Activated naive CD8-positive, alpha-beta T cell treated with anti-CD3 and anti-CD28 coated beads, Interleukin-2, amount 50 U/mL, for 16 hours (primary cell): ENCODE measurements around the gene FAM3C.
"Not testable (repeated sequence)": the region's sequence is repeated elsewhere in the genome, so short reads cannot be mapped to it uniquely, and the experiment has no call there.

ENCODE experiments used
- DNase-seq: peaks from one replicate; pipeline ENCODE4 v3.0.0-alpha.2; 2020; ENCODE audit warnings: low read depth, low spot score

FAM3C gene

DNA sequence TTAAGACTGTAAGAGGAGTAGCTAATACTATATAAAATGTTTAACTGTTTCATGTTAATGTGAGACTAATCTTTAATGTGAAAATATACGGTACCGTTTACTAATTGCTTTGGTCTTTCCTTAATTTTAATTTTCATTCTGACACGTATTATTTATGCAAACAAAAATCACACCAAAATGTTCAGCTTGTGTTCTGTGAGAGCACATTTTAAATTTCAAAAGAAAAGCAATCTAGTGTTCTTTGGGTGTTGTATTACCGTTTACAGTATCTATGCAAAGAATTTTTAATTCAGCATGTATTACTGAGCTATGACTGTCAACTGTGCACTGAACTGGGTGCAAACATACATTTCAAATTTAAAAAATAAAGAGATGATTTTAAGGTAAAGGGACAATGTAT, 65.1 kb downstream of the FAM3C start:
- no peak for DNase-seq

DNA sequence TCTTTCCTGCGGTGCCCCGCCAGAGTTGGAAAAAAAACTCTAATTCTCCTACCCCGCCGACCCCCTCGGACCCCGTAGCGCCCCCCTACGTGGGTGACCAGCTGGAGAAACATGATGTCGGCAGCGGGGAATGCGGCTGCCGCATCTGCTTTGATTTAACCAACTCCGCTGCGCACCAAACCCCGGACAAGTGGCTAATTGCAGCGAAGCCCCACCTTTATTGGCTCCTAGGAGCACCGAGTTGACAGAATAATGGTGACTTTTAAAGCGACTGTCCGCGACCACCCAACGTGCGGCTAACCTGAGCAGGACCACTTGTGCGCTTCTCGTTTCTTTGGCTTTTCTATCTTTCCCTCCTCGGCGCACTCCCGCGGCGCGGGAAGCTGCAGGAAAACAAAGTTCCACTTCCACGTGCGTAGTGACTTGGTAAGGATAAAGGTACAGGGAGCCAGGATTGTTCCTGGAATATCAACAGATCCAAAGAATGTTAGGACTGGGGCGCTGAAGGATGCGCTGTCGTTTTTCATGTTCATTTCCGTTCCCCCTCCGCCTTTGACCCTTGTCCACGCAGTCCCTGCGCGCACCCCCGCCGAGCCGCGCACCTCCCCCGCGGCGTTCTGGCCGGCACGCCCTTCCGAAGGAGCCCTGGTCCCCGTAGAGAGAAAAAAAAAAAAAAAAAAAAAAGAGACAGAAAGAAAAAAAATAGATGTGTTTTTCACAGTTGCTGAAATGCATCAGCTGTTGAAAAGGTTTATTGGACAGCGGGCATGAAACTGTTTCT, 65.9 kb downstream of the FAM3C start:
- DNase-seq = no peak

DNA sequence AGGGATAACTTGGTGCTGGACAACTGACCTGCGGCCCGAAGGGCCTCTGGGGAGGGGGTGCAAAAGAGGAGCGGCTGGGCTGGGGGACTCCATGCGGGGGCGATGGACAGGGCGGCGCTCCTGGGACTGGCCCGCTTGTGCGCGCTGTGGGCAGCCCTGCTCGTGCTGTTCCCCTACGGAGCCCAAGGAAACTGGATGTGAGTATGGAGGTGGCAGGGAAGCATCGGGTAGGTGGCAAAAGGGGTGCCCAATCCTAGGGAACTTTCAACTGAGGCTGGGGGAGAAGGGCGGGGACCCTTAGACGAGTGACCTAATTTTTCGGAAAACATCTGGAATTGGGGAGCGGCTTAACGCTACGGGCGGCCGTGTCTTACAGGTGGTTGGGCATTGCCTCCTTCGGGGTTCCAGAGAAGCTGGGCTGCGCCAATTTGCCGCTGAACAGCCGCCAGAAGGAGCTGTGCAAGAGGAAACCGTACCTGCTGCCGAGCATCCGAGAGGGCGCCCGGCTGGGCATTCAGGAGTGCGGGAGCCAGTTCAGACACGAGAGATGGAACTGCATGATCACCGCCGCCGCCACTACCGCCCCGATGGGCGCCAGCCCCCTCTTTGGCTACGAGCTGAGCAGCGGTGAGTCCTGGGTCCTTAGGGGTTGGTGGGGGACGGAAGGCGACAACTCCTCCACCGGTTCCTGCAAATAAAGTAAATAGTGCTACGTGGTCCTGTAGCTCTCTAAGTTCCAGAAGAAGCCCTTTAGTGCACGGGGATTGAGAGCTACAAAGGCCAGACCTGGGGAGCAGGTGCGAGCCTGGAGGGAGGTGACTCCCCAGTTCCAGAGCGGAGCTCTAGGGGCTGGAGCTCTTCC, 66.7 kb downstream of the FAM3C start:
- DNase-seq = no peak

DNA sequence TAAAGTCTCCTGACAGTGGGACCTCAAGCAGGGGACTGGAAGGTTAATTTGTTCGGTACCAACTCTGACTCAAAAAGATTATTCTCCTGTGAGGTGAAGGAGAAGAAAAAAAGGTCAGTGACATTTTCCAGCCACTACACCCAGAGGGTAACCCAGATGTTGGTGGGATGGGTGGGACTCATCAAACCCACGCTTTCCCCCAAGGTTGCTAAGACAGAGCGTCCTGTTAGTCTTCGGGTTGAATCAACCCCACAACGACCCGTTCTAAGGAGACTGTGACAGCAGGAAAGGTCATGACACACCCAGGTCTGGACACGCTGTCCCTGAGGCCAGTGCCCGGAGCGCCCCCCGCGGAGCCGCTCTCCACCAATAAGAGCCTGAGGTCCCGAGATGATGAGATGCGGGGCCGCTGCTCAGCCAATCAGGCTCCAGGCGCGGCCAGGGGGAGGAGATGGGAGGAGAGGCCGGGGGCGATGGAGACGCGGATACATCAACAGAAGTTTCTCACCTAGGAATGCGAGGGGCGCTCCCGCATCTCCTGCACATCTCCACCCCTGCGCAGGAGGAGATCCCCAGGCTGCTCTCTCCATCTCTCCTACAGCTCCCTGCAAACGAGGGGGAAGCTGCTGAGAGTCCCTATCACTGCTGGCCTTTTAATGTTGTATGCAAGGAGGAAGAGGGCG, 67.5 kb downstream of the FAM3C start, which contains the start of gene WNT16:
Gene WNT16 (plus strand): TSS at position 493 of the 683 bp plus-strand sequence. CDS start 293 bp downstream, outside the sequence.
- no peak for DNase-seq

DNA sequence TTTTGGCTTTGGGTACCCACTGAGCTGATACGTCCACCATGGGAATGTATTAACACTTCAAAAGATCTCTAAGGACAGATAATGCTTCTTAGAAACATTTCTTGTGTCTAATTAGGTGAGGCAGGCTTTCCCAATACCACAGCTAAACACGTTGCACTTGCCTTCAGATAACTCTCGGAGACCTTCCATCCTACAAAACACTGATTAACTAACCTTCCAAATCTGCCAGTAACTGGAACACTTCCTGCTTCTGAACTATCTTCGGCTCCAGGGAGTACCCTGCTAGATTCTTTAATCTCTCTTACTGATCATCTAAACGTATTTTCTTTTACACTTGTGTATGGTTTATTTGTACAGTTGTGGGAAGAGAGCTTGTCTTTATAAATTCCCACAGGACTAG, 68.4 kb downstream of the FAM3C start:
- no peak for DNase-seq

DNA sequence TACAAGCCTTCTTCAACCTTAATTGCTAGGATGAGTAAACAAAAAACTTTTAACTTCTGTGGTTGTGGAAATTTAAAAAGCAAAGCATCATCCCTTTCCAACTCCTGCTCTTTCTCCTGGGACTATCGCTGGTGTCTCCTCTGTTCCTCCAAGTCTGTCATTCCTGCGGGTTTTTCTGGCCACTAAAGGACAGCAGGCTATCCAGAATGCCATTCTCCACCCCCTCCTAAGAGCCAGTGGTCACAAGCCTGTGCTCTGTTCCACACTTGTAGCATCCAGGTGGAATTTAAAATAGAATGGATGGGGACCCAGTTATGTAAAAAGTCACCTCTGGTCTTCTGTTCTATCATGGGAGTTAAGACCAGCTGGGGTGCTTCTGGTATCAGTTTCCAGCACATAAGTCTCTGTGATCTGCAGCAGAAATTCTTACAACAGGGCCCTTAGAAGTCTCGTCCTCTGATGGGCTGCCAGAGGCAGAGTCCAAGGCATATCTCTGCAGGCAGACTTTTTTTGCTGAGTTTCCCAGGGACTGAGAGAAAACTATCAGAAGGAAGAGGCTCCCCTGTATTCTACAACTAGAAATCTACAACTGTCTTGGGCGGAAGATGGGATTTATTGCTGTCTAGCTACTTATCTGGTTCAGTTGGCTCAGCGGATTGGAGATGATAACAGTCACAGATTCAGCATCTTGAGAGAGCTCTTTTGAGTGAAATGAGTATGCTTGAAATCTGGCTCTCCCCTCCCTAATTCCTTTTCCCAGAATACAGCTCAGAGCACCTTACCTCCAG, 72.4 kb downstream of the FAM3C start:
- no peak for DNase-seq

DNA sequence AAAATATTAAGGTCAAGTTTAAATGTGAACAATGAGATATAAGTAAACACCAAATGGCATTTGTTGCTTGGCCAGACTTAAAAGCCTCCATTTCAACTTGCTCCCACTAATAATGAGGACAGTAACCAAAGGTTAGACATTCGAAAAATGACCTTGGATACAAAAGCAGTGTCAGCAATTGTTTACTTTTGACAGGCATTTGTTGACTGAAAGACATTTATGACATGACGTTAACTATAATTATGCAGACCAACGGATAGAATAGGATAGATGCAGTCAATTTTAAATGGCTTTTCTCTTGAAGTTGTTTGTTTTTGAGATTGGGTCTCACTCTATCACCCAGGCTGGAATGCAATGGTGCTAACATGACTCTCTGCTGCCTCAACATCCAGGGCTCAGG, 73.6 kb downstream of the FAM3C start:
- DNase-seq = no peak

DNA sequence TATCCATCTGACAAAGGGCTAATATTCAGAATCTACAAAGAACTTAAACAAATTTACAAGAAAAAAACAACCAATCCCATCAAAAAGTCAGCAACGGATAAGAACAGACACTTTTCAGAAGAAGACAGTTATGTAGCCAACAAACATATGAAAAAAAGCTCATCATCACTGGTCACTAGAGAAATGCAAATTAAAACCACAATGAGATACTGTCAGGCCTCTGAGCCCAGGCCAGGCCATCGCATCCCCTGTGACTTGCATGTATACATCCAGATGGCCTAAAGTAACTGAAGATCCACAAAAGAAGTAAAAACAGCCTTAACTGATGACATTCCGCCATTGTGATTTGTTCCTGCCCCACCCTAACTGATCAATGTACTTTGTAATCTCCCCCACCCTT, 80.9 kb downstream of the FAM3C start:
- not testable (repeated sequence) for DNase-seq

DNA sequence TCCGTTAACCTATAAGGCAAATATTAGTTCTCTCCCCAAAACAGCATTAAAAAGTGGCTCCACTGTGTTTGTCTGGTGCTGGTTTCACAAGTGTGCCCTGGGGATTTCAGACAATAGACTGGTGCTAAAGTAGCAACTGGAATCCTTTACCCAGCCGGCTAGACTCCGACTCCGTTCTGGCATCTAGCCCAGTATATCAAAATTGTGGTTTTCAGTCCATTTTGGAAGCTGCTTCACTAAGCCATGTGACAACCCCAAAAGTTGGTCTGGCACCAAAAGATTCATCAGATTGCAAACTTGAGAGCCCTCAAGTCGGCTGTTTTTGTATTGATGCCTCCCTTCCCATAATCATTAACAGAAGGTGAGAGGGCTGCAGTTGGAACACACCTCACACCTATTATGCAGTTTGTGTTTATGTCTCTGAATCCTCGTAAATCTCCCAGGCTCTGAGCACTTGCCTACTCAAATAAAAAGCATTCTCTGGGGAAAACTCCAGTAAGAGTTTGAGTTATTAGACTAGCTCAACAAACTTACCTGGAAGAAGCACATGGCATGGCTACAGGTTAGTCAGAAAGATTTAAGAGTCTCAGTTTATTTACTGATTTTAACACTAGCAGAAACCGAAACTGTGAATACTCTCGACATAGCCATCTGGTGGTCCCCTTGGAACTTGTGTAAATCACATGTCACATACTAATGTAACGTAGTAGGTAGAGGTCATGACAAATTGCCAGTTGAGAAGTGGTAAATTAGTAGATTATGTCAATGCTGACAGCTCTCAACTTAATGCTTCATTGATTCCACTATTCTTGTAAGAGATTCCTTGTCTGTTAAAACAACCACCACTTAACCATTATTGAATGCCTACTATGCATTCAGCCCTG, 82.1 kb downstream of the FAM3C start:
- no peak for DNase-seq

DNA sequence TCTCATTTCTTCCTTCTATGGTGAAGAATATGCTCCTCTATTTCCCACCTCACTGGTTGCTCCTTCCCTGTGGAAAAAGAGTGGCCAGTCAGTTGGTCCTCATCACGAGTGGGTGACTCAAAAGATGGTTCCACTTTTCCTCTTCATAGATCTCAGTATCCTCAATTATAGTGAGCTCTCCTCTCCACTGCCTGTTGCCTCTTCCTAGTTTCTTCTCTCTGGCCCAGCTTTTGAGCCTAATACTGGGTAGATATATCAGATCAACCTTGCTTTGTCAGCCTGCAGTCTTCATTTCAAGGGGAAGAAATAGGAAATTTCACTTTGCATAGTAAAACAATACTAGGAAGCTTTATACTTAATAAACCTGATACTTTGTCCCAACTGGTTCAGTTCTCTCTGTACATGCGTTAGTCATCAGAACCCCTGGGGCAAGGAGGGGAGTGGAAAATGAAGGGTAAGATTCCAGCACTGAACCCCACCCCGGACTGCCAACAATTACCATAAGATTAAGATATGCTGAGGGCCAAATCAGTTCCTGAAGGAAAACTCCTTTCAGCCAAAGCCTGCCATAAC, 82.8 kb downstream of the FAM3C start:
- DNase-seq = no peak

DNA sequence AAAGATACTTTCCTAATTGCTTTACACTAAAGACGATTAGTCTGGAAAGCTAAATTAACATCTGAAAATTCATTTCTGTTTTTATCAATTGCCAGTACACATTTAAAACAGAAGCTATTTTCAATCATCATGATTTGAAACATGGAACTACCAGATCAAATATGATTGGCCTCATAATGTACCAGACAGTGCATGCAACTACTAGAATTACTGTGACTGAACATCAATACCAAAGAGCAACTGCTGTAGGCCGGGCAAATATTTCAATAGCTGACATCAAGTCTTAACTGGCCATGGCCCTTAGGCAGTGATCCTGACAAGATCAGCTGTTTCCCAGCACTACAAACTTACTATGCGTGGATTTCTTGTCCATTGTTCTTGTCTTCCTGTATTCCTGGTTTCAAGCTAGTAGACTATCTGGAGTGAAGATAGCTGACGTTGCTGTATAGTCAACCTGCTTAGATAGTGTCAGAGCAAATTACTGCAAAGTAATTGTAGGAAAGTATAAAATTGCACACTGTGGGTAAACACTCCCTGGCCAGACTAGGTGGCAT, 89.0 kb downstream of the FAM3C start:
- no peak for DNase-seq

DNA sequence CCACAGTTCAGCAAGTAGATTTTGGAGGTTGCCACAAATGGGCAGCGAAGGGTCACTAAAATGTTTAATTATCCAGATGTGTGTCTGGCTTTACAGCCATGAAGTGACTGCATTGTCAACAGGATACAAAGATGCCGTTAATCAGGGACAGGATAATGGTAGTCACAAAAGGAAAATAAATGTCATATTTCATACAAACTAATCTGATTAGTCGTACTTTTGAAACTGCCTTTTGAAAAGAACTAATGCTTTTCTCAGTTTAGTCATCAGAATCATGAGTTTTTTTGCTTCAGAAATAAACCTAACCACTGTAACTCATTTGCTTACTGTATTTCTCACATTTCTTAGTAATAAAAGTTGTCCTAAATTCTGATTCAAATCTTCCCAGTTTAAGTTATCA, 89.5 kb downstream of the FAM3C start:
- no peak for DNase-seq

DNA sequence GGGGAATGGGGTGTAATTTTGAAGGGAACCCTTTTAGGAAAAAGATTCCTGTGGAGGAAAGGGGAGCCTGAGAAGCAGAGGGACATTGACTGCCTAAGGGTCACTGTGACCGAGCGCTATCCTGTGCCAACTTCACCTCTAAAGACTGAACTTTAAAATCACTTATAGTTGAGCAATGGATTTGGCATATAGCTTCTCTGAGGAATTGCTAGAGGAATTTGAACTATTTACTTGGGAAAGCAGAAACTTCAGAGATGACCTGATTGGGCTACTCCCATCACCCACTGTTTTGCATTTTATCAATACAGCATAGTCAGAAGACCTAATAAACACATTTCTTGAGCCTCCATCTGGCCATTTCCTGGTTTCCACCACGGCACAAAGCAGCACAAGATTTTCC, 91.0 kb downstream of the FAM3C start:
- no peak for DNase-seq

DNA sequence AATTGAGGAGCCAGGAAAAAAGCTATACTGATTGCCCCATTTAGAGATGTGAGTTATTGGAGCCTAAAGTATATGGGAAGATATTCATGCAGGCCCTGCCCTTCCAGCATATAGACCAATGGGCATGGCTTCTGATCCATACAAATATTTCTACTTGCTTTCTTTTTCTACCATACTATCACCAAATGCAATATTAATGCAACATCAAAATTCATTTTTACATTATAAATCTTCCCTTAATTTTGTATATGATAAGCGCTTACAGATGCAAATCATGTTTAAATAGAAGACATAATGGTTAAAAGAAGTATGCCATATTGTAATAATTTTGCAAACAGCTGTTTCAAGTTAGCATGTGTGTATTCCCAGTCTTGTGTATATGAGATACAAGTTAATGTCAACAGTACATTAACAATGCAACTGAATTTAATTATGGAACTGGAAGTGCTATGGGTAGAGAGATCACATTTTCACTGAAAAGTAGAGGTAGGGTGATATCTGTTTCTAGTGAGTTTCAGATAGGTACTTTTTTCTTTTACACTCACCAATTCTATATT, 91.9 kb downstream of the FAM3C start:
- DNase-seq = no peak

DNA sequence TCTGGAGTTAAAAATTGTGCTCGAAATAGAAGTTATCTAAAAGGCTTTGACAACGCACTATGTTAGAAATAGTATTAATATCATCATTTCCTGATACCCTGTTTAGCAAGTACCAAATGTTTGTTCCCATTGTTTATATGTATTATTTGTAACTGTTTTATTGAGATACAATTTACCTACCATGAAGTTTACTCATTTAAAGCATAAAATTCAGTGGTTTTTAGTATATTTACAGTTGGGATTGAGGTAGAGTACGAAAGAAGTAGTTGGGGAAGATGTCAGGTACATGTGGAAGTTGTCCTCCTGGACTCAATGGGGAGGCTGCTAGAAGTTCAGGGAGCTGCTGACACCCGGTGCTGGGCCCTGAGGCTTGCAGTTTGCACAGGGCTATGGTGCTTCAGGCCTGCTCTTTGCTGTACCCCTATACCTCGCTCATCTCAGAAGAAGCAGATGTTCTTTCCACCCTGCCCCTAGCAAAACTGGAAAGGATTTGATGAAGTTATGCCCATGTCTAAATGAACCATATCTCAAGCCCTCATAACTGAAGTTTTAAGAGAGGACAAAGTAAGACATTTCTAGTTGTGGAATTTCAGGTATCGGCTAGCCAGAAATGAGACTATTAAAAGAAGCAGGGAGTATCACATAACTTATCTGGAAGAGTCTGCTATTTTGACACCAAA, 92.5 kb downstream of the FAM3C start:
- no peak for DNase-seq

DNA sequence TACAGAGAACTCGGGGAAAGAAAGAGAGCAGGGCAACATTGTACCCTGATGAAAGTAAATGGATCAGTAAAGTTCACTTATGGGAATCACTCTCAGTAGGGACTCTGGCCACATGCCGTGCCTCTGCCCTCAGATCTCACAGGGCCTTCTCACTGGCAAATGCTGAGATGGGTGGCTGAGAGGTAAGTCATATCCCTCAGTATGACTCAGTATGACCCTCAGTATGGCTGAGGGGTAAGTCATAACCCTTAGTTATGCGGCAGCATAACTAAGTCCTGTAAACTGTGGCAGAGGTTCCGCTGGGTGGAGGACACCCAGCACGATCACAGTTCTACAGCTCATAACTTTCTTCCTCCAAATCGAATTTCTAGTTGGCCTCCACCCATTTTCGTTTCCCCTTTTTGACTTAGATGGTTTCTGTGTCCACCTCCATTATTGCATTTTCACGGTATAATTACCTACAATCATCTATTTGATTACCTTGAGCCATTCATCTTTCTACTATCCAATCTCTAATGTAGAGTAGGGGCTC, 93.8 kb downstream of the FAM3C start:
- DNase-seq = no peak

DNA sequence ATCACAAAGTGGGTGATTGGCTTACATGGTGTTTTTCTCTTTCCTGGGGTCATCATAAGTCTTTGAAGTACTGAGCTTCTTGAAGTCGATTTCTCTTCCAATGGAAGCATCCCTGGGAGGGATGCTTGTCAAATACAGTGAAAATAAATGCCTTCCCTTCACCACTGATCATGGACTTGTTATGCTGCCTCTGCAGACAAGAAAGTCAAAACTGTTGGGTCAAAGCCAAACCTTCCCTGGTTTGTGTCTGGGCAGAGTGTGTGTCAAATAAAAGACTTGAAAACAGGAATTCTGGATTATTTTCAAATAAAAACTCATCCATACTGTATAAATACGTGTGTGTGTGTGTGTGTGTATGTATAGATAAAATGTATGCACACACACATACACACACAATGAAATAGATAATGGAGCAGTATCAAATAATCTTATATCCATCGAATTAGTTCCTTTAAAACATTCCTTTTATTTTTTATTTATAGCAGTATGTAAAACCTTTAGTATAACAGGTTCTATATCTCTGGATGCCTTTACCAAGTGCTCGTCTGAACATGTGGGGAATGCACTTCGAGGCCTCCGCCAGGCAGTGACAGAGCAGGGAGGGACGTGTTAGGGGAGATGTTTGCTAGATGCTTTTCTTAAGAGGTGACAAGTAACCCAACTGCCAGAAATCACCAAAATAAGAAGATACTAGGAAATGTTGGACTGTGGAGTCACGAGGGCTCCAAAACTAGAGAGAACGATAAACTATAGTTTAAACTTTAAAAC, 94.5 kb downstream of the FAM3C start:
- DNase-seq = no peak
